ENCODE measurements around the gene NT5C3B.
"Not testable (repeated sequence)": the region's sequence is repeated elsewhere in the genome, so short reads cannot be mapped to it uniquely, and the experiment has no call there.

NT5C3B gene

DNA sequence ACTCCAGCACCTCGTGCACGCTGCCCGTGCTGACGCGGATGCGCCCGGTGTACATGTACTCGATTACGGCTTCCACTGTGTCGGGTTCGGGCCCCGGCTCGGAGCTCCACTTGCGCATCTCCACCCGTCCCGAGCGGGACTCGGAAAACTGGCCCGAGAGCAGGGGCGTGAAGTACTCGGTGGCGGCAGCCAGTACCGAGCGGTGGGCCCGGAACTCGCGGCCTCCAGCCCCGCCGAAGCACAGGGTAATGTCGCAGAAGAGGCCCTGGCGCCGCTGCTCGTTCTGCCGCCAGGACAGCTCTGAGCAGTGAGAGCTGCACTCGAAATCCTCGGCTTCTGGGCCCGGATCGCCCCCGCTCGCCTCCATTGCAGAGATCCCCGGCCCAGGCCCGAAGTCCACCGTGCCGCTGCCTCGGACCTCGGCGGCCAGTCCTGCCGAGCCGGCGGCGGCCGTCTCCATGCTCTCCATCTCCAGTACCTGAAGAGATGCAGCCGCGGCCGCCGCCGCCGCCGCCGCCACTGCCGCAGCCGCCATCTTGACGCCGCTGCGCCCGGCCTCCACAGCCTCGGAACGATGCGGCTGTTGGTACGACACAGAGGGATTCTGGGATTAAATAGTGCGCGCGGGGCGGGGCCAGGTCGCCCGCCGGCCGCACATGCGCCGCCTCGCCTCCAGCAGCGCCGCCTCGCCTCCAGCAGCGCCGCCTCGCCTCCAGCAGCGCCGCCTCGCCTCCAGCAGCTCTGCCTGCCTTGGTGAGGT is 29.0 kb upstream of the NT5C3B start, which contains the start of gene KLHL11:
KLHL11 (minus strand) TSS at position 588 of the 760 bp plus-strand sequence; CDS start at position 535, 53 bp downstream.
- FAIRE-seq (peak; percentile 94), DNase-seq (ENCODE audit: insufficient read length) (peak; percentile 88)
- TF ChIP-seq TAF1 (IDR thresholded peaks at IDR 0.05; ENCODE audit: borderline replicate concordance, low read depth, low read length), result peak; percentile 90
- TF ChIP-seq POLR2AphosphoS5 (IDR thresholded peaks at IDR 0.05; ENCODE audit: low read depth, low read length), result peak; percentile 61; the same call in 1 of the 2 replicates
- peak; percentile 91 for TF ChIP-seq POLR2A (IDR thresholded peaks at IDR 0.05; ENCODE audit: low read depth, low read length)

DNA sequence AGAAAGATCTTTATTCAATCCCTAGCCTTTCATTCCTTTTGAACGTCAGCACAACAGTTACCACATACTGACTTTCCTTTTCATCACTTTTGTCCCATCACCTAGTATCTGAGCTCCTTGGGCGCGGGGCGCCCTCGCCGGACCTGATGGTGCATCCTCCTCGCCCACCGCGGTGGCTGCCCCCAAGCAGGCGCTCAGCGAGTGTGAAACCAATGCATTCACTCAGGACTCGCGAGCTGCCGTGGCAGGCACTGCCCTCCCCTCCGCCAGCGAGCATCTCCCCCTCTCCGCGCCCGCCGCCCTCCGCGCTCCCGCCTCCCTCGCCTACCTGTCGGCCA is 28.4 kb upstream of the NT5C3B start:
- FAIRE-seq, result no peak
- TF ChIP-seq POLR2A (IDR thresholded peaks at IDR 0.05; ENCODE audit: low read depth, low read length) (no peak), TAF1 (IDR thresholded peaks at IDR 0.05; ENCODE audit: borderline replicate concordance, low read depth, low read length) (no peak), POLR2AphosphoS5 (IDR thresholded peaks at IDR 0.05; ENCODE audit: low read depth, low read length) (no peak)
- no peak for DNase-seq (ENCODE audit: insufficient read length)

GRCh38 chr17:41863074-41863848 is 27.2 kb upstream of the NT5C3B start:
- TF ChIP-seq TAF1 (IDR thresholded peaks at IDR 0.05; ENCODE audit: borderline replicate concordance, low read depth, low read length), result no peak
- no peak for TF ChIP-seq POLR2AphosphoS5 (IDR thresholded peaks at IDR 0.05; ENCODE audit: low read depth, low read length)
- TF ChIP-seq POLR2A (IDR thresholded peaks at IDR 0.05; ENCODE audit: low read depth, low read length), result no peak
- FAIRE-seq (no peak), DNase-seq (ENCODE audit: insufficient read length) (no peak)

DNA sequence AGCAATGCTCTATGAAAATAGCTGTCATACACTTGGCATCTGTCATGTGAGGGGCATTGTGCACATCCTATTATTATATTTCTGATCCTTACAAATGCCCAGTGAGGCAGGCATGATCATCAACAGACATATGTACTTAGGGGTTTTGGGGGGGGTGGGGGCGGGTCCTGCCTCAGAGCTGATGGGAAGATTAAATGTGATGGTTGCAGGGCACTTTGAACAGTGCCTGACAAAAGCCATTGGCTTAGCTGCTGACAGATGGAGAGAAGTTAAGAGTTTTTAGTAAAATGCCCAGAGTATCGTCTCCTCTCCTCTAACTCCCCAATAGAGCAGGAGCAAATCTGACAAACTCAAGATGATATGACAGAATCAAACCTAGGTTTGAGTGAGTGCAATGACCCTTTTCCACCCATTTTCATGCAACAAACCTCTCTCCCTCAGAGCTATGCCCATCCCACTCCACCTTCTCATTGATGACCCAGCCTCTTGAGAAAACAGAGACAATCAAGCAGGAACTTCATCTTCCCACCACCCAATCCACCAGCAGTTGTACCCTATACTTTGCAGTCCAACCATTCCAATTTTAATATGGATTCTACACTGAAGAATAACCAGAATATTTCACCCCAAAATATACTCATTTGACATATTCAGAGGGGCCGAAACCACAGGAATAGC is 24.4 kb upstream of the NT5C3B start:
- TF ChIP-seq TAF1 (IDR thresholded peaks at IDR 0.05; ENCODE audit: borderline replicate concordance, low read depth, low read length) (no peak), POLR2AphosphoS5 (IDR thresholded peaks at IDR 0.05; ENCODE audit: low read depth, low read length) (no peak), POLR2A (IDR thresholded peaks at IDR 0.05; ENCODE audit: low read depth, low read length) (no peak)
- no peak for DNase-seq (ENCODE audit: insufficient read length)
- FAIRE-seq, result no peak

DNA sequence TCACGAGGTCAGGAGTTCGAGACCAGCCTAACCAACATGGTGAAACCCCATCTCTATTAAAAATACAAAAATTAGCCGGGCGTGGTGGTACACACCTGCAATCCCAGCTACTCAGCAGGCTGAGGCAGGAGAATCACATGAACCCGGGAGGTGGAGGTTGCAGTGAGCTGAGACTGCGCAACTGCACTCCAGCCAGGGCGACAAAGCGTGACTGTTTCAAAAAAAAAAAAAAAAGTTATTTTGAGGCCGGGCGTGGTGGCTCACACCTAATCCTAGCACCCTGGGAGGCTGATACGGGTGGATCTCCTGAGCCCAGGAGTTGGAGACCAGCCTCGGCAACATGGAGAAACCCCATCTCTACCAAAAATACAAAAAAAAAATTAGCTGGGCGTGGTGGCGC is 15.3 kb upstream of the NT5C3B start:
- not testable (repeated sequence) for FAIRE-seq; DNase-seq (ENCODE audit: insufficient read length)

- TF ChIP-seq POLR2AphosphoS5 (IDR thresholded peaks at IDR 0.05; ENCODE audit: low read depth, low read length) (no peak), TAF1 (IDR thresholded peaks at IDR 0.05; ENCODE audit: borderline replicate concordance, low read depth, low read length) (no peak), POLR2A (IDR thresholded peaks at IDR 0.05; ENCODE audit: low read depth, low read length) (no peak)
Measured at GRCh38 chr17:41849251-41849990, 13.4 kb upstream of the NT5C3B start.

DNA sequence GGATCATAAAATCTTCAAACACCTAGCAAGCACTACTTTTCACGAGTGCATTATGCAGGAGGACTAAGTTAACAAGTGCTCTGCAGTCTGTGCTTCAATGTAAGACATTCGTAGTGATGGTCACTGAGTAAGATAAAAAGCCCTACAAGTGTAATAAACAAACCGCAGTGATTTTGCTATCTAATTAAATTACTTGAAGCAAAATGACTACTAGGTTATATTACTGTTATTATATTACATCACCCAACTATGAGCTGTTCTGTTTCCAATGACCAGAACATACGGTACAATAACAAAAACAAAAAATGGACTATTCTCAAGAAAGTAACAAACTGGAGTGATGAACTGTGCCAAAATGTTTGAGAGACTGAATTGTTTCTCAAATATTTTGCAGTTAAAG is 12.8 kb upstream of the NT5C3B start:
- FAIRE-seq (no peak), DNase-seq (ENCODE audit: insufficient read length) (no peak)
- TF ChIP-seq POLR2AphosphoS5 (IDR thresholded peaks at IDR 0.05; ENCODE audit: low read depth, low read length) (no peak), POLR2A (IDR thresholded peaks at IDR 0.05; ENCODE audit: low read depth, low read length) (no peak)

More at GRCh38 chr17:41849251-41849990, 13.4 kb upstream of the NT5C3B start:
- no peak for DNase-seq (ENCODE audit: insufficient read length)
- no peak for FAIRE-seq

DNA sequence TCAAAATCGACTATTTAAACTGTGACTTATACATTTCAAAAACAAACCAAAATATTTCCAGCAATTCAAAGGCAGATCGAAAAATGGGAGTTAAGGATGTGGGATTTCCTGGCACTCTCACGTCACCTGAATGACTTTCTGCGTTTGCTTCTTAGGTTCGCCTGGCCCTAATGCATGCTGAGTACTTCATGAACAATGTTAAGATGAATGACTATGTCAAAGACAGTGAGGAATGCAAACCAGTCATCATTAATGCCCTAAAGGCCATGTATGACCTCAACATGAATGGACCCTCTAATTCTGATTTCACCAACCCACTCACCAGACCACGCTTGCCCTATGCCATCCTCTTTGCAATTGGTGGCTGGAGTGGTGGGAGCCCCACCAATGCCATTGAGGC is 8.9 kb upstream of the NT5C3B start:
- no peak for FAIRE-seq
- TF ChIP-seq POLR2A (IDR thresholded peaks at IDR 0.05; ENCODE audit: low read depth, low read length), result no peak
- no peak for TF ChIP-seq POLR2AphosphoS5 (IDR thresholded peaks at IDR 0.05; ENCODE audit: low read depth, low read length)
- TF ChIP-seq TAF1 (IDR thresholded peaks at IDR 0.05; ENCODE audit: borderline replicate concordance, low read depth, low read length), result no peak
- DNase-seq (ENCODE audit: insufficient read length), result no peak

DNA sequence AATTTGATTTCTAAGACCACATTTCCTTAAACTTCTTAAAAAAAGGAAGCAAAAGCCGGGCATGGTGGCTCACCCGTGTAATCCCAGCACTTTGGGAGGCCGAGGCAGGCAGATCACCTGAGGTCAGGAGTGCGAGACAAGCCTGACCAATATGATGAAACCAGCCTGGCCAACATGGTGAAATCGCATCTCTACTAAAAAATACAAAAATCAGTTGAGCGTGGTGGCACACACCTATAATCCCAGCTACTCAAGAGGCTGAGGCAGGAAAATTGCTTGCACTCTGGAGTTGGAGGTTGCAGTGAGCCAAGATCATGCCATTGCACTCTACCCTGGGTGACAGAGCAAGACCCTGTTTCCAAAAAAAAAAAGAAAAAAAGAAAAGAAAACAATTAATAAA is 4.7 kb upstream of the NT5C3B start:
- not testable (repeated sequence) for DNase-seq (ENCODE audit: insufficient read length); FAIRE-seq

DNA sequence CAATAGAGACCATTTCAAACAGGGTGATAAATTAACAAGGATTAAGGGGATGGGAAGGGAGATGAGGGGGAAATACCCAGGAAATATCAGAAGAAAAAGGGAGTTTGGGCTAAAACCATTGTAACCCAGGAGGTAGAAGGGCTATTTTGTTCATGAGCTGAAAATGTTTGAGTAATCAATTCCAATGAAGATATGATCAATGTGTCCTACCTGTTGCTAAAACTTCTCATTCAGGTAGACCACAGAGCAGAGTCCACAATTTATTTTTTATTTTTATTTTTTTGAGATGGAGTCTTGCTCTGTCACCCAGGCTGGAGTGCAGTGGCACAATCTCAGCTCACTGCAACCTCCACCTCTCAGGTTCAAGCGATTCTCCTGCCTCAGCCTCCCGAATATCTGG is 3.4 kb upstream of the NT5C3B start:
- FAIRE-seq; DNase-seq (ENCODE audit: insufficient read length): not testable (repeated sequence)

DNA sequence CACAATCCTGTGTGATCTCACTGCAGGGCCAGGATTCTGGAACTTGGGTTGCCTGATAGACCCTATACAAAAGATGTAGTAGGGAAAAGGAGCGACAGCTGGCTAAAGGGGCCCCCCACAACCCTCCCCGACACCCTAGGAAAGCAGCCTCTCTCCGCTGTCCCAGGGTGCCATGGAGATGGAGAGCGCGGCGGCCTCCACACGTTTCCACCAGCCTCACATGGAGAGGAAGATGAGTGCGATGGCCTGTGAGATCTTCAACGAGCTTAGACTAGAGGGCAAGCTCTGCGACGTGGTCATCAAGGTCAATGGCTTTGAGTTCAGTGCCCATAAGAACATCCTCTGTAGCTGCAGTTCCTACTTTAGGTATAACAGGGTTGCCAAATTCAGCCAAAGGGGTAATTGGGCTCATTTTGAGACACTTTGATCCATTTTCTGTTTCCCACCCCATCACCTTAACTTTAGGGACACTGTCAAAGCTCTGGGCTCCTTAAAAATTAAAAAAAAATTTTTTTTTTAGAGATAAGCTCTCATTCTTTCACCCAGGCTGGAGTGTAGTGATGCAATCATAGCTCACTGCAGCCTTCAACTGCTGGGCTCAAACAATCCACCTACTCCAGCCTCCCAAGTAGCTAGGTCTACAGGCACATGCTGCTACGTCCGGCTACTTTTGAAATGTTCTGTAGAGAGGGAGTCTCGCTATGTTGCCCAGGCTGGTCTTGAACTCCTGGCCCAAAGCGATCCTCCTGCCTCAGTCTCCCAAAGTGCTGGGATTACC is 1.9 kb upstream of the NT5C3B start, which contains the start of gene KLHL10:
KLHL10 (plus strand) TSS at position 65 of the 778 bp plus-strand sequence; CDS start at position 173, 108 bp downstream.
- no peak for DNase-seq (ENCODE audit: insufficient read length)
- TF ChIP-seq POLR2AphosphoS5 (IDR thresholded peaks at IDR 0.05; ENCODE audit: low read depth, low read length), result no peak
- TF ChIP-seq POLR2A (IDR thresholded peaks at IDR 0.05; ENCODE audit: low read depth, low read length), result no peak
- TF ChIP-seq TAF1 (IDR thresholded peaks at IDR 0.05; ENCODE audit: borderline replicate concordance, low read depth, low read length), result no peak
- FAIRE-seq, result no peak
